Esophagus muscularis mucosa (tissue), 2 donors: ENCODE measurements around the gene PARN.

Source experiments
- POLR2A ChIP-seq: fragments of 450-650 bp; IDR thresholded peaks from one replicate; pipeline ENCODE4 v1.6.1; 2017; ENCODE audit warnings: antibody characterized with exemption, moderate library complexity, mild to moderate bottlenecking, low read depth
- POLR2AphosphoS5 ChIP-seq, 2 donors: sonication (generic); formaldehyde crosslinking; IDR thresholded peaks; one replicate each; pipeline ENCODE4 v1.6.1; 2017; ENCODE audit warnings: antibody characterized with exemption in 2 of 2

GRCh38 chr16:14416184-14416583 lies 213.9 kb downstream of the PARN start:
- TF ChIP-seq POLR2A, result no peak
- no peak for TF ChIP-seq POLR2AphosphoS5 (IDR thresholded peaks at IDR 0.05)
